OCI-LY7 (cell line): Measurements from ENCODE around the gene LDLRAD1. TPM values are rescaled to one million over a fixed set of nuclear protein-coding genes. Genes with fewer than 3 reads are reported as not detected.

Source experiments
- BruUV-seq: library from RNA; stranded (reverse); fragments of 400-500 nt; replicated peaks from 2 replicates; lab custom pipeline; 2021; lab: Mats Ljungman, UMichigan
- CTCF ChIA-PET: fragments of 300-600 bp; sonication (Branson Sonifier 250); formaldehyde crosslinking; loops from one replicate; lab custom pipeline; 2022; ENCODE audit warnings: antibody characterized with exemption; ENCODE audit not compliant: unreplicated experiment; lab: Charles Lee
- POLR2A ChIA-PET: fragments of 300-600 bp; sonication (Branson Sonifier 250); formaldehyde crosslinking; loops from one replicate; lab custom pipeline; 2022; ENCODE audit warnings: antibody characterized with exemption; lab: Charles Lee
- DNase-seq: peaks from one replicate; pipeline ENCODE4 v3.0.0-alpha.2; 2015; ENCODE audit warnings: low spot score
- H2AFZ ChIP-seq: fragments of 200-600 bp; sonication (generic), shearing (Covaris generic); 2 replicates; pipeline ENCODE4 v1.6.1; 2014; ENCODE audit warnings: mild to moderate bottlenecking, antibody characterized with exemption, low read length, moderate library complexity
- H3K27ac ChIP-seq: fragments of 200-600 bp; sonication (generic); 2 replicates; pipeline ENCODE4 v1.5.1; 2014; ENCODE audit warnings: mixed run types, low read depth, mild to moderate bottlenecking, moderate library complexity, low read length, inconsistent platforms; ENCODE audit not compliant: poor library complexity, severe bottlenecking
- H3K36me3 ChIP-seq: fragments of 200-600 bp; sonication (generic); 2 replicates; pipeline ENCODE4 v1.6.1; 2014; ENCODE audit warnings: mild to moderate bottlenecking, antibody characterized with exemption, low read length, moderate library complexity, mixed read lengths; ENCODE audit not compliant: insufficient read depth
- H3K4me1 ChIP-seq: fragments of 200-600 bp; sonication (generic); 2 replicates; pipeline ENCODE4 v1.5.1; 2014; ENCODE audit warnings: mild to moderate bottlenecking, low read length; ENCODE audit not compliant: insufficient read depth, poor library complexity, severe bottlenecking
- H3K4me2 ChIP-seq: fragments of 200-600 bp; sonication (generic); 2 replicates; pipeline ENCODE4 v1.6.1; 2014; ENCODE audit warnings: mild to moderate bottlenecking, low read length
- H3K4me3 ChIP-seq: fragments of 200-600 bp; sonication (generic); 2 replicates; pipeline ENCODE4 v1.5.1; 2014; ENCODE audit warnings: mild to moderate bottlenecking, low read depth, low read length; ENCODE audit not compliant: poor library complexity, severe bottlenecking
- H3K79me2 ChIP-seq: fragments of 200-600 bp; sonication (generic); 2 replicates; pipeline ENCODE4 v1.6.1; 2016; ENCODE audit warnings: low read depth, mild to moderate bottlenecking, low read length, moderate library complexity, mixed read lengths; ENCODE audit not compliant: insufficient read depth
- H3K9me2 ChIP-seq: fragments of 200-600 bp; sonication (generic); 2 replicates; pipeline ENCODE4 v1.6.1; 2016; ENCODE audit warnings: mild to moderate bottlenecking, low read length, mixed read lengths; ENCODE audit not compliant: insufficient read depth
- H3K9me3 ChIP-seq: fragments of 200-600 bp; sonication (generic); 2 replicates; pipeline ENCODE4 v1.6.1; 2014; ENCODE audit warnings: mild to moderate bottlenecking, mixed run types, low read length, mixed read lengths
- H4K20me1 ChIP-seq: fragments of 200-600 bp; sonication (generic); 2 replicates; pipeline ENCODE4 v1.6.1; 2014; ENCODE audit warnings: mild to moderate bottlenecking, antibody characterized with exemption, low read length, moderate library complexity, mixed read lengths; ENCODE audit not compliant: insufficient read depth
- EZH2phosphoT487 ChIP-seq: fragments of 200-600 bp; sonication (generic); IDR thresholded peaks from 2 replicates; pipeline ENCODE4 v1.6.1; 2018; ENCODE audit warnings: low read depth, borderline replicate concordance, mild to moderate bottlenecking, mixed run types, antibody characterized with exemption, low read length, moderate library complexity, mixed read lengths
- intact Hi-C: fragments of 100-400 bp; cut with micrococcal nuclease; formaldehyde crosslinking; loops from one replicate; pipeline ENCODE4 v1.10.0; 2022; ENCODE audit not compliant: unreplicated experiment
- total RNA-seq, 2 experiments: library from RNA; depleted of rRNA in 1 of 2; stranded (reverse); fragments of >200 nt in 1 of 2; shearing (Covaris generic) in 1 of 2; gene quantifications; 2 replicates each; pipeline ENCODE4 v1.2.3, GENCODE V29; 2014 to 2022
- TF ChIP-seq, protein P1 (sequence below): fragments of 200-600 bp; sonication (generic); conservative IDR thresholded peaks from 2 replicates; pipeline ENCODE4 v1.5.1; 2014; ENCODE audit warnings: mild to moderate bottlenecking, antibody characterized with exemption, low read length, moderate library complexity, mixed read lengths

LDLRAD1 gene
- total RNA-seq, 2 experiments from 2014 or later: not detected

DNA sequence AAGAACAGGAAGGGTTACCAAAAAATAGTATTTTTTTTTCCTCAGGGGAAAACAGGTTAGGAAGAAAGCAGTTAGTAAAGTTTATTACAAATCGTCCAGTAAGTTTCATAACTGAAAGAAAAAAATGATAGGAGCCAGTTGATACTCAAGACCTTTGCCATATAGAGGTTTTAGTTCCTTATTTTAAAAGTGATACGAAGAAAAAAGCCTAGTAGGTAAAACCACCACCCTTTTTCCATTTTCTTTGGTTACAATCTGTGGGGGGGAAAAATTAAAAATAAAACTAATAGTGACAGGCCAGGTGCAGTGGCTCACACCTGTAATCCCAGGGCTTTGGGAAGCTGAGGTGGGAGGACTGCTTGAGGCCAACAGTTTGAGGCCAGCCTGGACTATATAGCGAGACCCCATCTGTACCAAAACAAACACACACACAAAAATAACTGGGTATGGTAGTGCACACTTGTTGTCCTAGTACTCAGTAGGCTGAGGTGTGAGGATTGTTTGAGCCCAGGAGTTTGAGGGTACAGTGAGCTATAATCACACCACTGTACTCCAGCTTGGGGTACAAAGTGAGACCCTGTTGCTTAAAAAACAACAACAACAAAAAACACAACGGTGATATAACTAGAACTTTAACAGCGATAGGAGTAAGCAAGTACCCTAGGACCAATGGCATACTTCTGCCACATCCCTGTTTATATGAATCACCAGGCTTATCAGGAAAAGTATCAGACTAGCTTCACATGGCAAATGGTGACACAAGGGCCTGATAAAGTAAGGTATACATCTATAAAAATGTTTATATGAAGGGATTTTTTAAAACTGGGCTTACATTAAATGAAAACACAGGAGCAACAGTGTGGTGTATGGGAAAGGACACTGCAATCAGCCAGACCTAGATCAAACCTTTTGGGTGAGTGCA, 29.7 kb upstream of the LDLRAD1 start:
- no peaks in the 10 kb centered on the region for H3K9me2 ChIP-seq
- H3K79me2 ChIP-seq: peaks cover 69% of the 10 kb centered on the region
- no peak overlapping the region for H2AFZ ChIP-seq
- CTCF ChIA-PET: no interaction called here
- H3K27ac ChIP-seq: peak overlapping the region; percentile 38
- intact Hi-C loops: no loop called here
- peaks cover 16% of the 10 kb centered on the region; the same call in 1 of the 2 replicates for H4K20me1 ChIP-seq
- peak; percentile 20 for DNase-seq
- no peaks in the 10 kb centered on the region for H3K9me3 ChIP-seq
- peak overlapping the region; percentile 51; the same call in 1 of the 2 replicates for H3K4me2 ChIP-seq
- H3K4me3 ChIP-seq: no peak overlapping the region
- BruUV-seq: no TSS peak
- no peak for TF ChIP-seq EZH2phosphoT487
- TF ChIP-seq, protein P1, sequence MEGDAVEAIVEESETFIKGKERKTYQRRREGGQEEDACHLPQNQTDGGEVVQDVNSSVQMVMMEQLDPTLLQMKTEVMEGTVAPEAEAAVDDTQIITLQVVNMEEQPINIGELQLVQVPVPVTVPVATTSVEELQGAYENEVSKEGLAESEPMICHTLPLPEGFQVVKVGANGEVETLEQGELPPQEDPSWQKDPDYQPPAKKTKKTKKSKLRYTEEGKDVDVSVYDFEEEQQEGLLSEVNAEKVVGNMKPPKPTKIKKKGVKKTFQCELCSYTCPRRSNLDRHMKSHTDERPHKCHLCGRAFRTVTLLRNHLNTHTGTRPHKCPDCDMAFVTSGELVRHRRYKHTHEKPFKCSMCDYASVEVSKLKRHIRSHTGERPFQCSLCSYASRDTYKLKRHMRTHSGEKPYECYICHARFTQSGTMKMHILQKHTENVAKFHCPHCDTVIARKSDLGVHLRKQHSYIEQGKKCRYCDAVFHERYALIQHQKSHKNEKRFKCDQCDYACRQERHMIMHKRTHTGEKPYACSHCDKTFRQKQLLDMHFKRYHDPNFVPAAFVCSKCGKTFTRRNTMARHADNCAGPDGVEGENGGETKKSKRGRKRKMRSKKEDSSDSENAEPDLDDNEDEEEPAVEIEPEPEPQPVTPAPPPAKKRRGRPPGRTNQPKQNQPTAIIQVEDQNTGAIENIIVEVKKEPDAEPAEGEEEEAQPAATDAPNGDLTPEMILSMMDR: no peak
- H3K36me3 ChIP-seq: peaks cover 23% of the 10 kb centered on the region
- peaks cover 32% of the 10 kb centered on the region for H3K4me1 ChIP-seq
- POLR2A ChIA-PET: interaction anchor here (0.6 to 1.5 kb wide), 8 partner anchors 11 to 310 kb away, joined by 3 to 10 read pairs (median 4); partner anchors contain the start of genes IFT25 and LRRC42

DNA sequence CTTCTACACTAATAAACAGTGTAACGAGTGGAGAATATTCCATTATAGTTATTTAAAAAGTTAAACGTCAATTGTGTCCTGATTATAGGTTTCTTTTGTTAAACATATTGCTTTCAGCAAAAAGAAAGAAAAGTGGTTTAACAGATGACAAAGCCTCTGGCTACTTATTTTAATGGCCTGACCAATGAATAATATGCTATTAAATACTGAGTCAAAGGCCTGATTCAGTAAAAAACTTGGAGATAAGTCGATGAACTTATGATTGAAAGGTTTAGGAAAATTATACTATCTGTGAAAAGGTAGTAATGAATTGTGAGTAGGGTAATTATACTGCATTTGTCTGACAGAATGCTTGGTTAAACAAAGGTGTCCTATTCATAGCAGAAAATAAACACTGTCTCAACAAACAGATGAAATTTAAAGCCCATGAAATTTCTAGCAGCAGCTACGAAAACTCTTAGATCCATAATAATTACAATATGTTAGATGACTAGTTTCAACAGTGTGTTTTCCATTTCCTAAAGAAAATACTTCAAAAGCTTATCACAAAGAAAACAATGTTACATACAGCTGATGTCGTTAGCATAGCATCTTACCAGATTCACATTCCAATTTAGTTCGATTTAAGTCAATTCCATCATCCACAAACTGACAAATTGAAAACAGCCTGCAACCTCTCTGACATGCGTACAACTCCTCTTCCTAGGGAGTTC, 28.8 kb upstream of the LDLRAD1 start:
- H3K4me2 ChIP-seq: peak overlapping the region; percentile 51; the same call in 1 of the 2 replicates
- no peak overlapping the region for H3K4me3 ChIP-seq
- no TSS peak for BruUV-seq
- TF ChIP-seq, protein P1: no peak
- TF ChIP-seq EZH2phosphoT487: no peak
- peaks cover 32% of the 10 kb centered on the region for H3K36me3 ChIP-seq
- peaks cover 31% of the 10 kb centered on the region for H3K4me1 ChIP-seq
- DNase-seq: no peak
- no peaks in the 10 kb centered on the region for H3K9me3 ChIP-seq
- H4K20me1 ChIP-seq: peaks cover 16% of the 10 kb centered on the region; the same call in 1 of the 2 replicates
- peak overlapping the region; percentile 13 for H3K27ac ChIP-seq
- H3K9me2 ChIP-seq: no peaks in the 10 kb centered on the region
- POLR2A ChIA-PET: no interaction called here
- intact Hi-C loops: no loop called here
- peaks cover 61% of the 10 kb centered on the region for H3K79me2 ChIP-seq
- CTCF ChIA-PET: no interaction called here
- H2AFZ ChIP-seq: no peak overlapping the region
